Cardiac fibroblast (primary cell): ENCODE measurements around the gene SPNS3.

Source experiments
- DNase-seq, 2 donors: peaks; one replicate each; pipeline versions ENCODE4 v3.0.0 to v3.0.0-alpha.2; 2010; ENCODE audit warnings: low read depth in 2 of 2
- H3K4me3 ChIP-seq, 2 donors: replicated peaks in 1 of 2; 1 replicate in 1 of 2; 2 replicates in 1 of 2; pipeline ENCODE4 v1.5.1; 2011; ENCODE audit warnings: low read depth in 2 of 2, low read length in 2 of 2, mild to moderate bottlenecking in 2 of 2, moderate library complexity in 1 of 2
- CTCF ChIP-seq: IDR thresholded peaks from one replicate; pipeline ENCODE4 v1.5.1; 2011; ENCODE audit warnings: low read depth, mild to moderate bottlenecking, low read length, inconsistent platforms

The SPNS3 gene

GRCh38 chr17:4501295-4501949 lies 67.7 kb downstream of the SPNS3 start:
- TF ChIP-seq CTCF = no peak
- no peak overlapping the region for H3K4me3 ChIP-seq
- DNase-seq = no peak

DNA sequence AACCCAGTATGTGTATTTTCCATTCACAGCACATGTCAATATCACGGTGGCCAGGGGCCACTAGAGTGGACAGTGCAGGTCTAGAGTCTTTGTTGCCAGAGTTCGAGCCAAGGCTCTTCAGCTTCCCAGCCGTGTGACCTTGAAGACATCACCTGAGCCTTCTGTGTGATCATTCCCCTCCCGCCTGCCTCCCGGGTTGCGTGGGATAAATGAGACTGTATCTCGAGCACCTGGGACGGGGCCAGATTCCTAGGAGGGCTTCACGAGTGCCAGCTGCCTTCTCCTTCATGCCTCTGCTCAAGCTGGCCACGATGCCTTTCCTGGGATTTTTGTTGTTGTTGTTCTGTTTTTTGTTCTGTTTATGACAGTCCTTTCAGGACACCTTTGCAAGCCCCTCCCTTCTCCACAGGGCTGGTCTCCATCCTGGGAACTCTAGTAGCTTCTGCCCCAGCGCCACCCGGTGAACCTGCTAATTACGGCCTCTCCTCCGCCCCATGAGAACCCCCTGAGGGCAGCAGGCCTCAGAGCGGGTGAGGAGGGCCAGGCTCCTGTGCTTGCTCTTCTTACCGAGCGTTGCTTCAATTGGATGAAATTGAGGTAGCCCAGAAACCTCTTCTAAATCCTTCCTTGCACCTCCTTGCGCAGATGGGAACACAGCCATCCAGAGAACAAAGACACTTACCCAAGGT lies 68.9 kb downstream of the SPNS3 start:
- H3K4me3 ChIP-seq = no peak overlapping the region
- no peak for DNase-seq
- TF ChIP-seq CTCF = no peak

DNA sequence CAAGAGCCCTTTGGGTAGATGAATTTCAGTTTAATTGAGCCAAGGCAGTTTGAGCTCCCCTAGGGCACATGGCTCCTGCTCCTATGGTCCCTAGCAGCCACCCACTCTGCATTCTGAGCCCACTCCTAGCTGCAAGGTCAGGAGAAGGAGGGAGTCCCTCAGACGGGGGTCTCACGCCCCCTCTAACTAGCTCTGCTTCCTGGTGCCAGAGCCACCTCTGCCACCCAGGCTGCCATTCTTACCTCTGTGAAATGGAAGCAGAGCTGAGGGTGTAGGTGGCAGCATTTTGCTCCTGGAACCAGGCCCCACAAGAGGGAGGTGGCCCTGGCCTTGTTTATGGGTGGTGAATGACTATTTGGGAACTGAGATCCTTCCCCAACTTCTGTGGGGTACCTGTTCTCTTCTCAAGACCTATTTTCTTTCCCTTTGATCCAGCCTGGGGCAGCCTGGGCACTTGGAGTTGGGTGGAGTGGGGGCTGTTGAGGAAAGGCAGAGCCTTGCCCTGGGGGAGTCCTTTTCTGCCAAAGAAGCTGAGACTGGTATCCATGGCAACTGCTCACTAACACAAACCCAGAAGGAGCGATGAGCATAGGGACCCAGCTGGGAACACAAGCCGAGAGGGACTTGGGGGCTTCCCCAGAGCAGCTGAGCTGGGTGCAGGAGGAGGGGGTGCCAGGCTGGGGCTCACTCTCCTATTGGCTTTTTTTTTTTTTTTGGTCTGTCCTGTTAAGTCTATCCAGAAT lies 69.7 kb downstream of the SPNS3 start:
- no peak for TF ChIP-seq CTCF
- no peak overlapping the region for H3K4me3 ChIP-seq
- no peak for DNase-seq

DNA sequence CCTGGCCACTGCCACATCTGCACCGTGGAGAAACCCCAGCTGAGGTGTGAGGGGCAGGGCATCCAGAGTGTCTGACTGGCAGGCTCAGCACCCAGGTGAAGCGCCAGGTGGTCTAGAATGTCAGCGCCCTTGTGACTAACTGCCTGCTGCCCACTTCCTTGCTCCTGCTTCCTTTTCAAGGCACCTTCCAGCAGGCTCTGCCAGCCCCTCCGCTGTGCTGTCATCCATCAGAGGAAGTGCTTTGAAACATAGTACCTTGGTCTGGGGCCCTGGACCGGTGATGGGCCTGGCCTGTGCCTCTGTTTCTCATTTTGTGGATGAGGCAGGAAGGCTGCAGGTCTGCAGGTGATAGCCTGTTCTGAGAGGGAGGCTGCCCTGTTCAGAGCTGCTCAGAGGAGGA lies 70.4 kb downstream of the SPNS3 start:
- H3K4me3 ChIP-seq = no peak overlapping the region
- DNase-seq = no peak
- TF ChIP-seq CTCF = no peak

- DNase-seq = no peak
- no peak for TF ChIP-seq CTCF
- H3K4me3 ChIP-seq = no peak overlapping the region
Measured at GRCh38 chr17:4505187-4505586, 71.4 kb downstream of the SPNS3 start.

DNA sequence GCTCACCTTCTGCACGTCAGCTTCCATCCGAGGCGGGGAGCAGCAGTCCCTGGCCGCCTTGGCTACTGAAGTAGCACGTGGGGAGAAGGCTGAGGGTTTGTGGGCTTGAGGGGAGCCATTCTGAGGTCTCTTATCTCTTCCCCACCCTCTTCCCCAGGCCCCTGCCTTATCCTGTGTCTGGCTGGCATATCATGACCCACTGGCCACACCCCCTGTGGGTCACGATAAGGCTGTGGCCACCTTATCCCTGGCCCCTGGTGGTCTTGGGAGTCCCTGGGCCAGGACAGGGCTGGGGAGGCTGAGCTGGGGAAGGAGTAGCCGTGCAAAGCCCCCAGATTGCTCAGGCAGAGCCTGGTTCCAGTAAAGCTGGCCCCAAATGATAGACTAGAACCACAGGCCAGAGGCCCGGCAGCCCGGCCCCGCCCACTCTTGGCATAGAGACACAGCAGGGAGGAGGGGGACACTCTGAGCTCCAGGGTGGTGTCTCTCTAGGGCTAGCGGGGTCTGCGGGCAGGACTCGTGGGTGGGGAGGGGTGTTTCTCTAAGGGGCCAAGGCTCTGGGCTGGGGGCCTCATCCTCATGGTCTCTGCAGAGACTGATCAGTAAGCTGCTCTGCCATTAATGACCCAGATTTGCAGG lies 72.6 kb downstream of the SPNS3 start:
- no peak for TF ChIP-seq CTCF
- H3K4me3 ChIP-seq = no peak overlapping the region
- no peak for DNase-seq
